ENCODE results near the gene ESRRA. TPM values are rescaled to one million over a fixed set of nuclear protein-coding genes. Genes with fewer than 3 reads are reported as not detected.
A peak's percentile ranks its signal among the peaks of the same experiment; 100 is the strongest.

The ESRRA gene
- total and polyA plus RNA-seq, 9 of the 15 experiments (the other 6 are each of a cell fraction or from before 2014, with no cell fraction given) = 0.27 to 89.7 (median 23.7) TPM

GRCh38 chr11:64305691-64306562, 603 bp downstream of the ESRRA start (continued):
- TF ChIP-seq FOXK1 (CRISPR knock-in tag; IDR thresholded peaks at IDR 0.05; ENCODE audit: borderline replicate concordance) (0 out of 2 replicates have a peak, but pooled peaks have one; percentile 61), KLF6 (CRISPR knock-in tag; IDR thresholded peaks at IDR 0.05; ENCODE audit: borderline replicate concordance) (peak; percentile 4; the same call in 1 of the 2 replicates), ZFP36 (IDR thresholded peaks at IDR 0.05; ENCODE audit: low read depth, low read length, partially characterized antibody) (no peak), RNF2 (IDR thresholded peaks at IDR 0.05) (peak; percentile 63; the same call in 1 of the 2 replicates), TAF1 (IDR thresholded peaks at IDR 0.05; ENCODE audit: control insufficient read depth, extremely low read depth, insufficient read depth, low read length, severe bottlenecking) (peak; percentile 58)

GRCh38 chr11:64306563-64306875, 1.2 kb downstream of the ESRRA start:
- Histone ChIP-seq H3K4me1 (replicated peaks in 1 of 2; ENCODE audit: control insufficient read depth in 2 of 2, insufficient read depth in 2 of 2, low read length in 2 of 2) (peaks cover 29 to 39% of the 10 kb centered on the region in 2 experiments), H2AFZ (ENCODE audit: low read depth, low read length) (peak overlapping the region; percentile 88; the same call in 1 of the 2 replicates), H3K36me3 (ENCODE audit: control insufficient read depth, insufficient read depth, low read length) (peaks cover 33% of the 10 kb centered on the region; the same call in 2 of the 3 replicates), H3K27ac (ENCODE audit: extremely low read depth, low read depth, low read length) (peak overlapping the region; percentile 96), H3K9ac (ENCODE audit: insufficient read depth in 1 of 2, low read depth in 2 of 2, low read length in 2 of 2) (peak overlapping the region; percentile 90 to 98), H3K79me2 (ENCODE audit: control insufficient read depth, insufficient read depth, low read length) (peaks cover 50% of the 10 kb centered on the region), H3K4me2 (ENCODE audit: insufficient read depth, low read length) (peak overlapping the region; percentile 100), H3K9me3 (replicated peaks; ENCODE audit: control insufficient read depth, insufficient read depth, low read depth, low read length) (no peaks in the 10 kb centered on the region), H4K20me1 (replicated peaks; ENCODE audit: control insufficient read depth, insufficient read depth, low read length) (no peaks in the 10 kb centered on the region; the same call in 1 of the 2 replicates), H3K27me3 (ENCODE audit: control insufficient read depth in 2 of 2, insufficient read depth in 2 of 2, low read length in 2 of 2) (no peaks in the 10 kb centered on the region), H3K9me1 (ENCODE audit: control insufficient read depth, insufficient read depth, low read length) (peaks cover 5% of the 10 kb centered on the region), H3K4me3 (peak overlapping the region; percentile 93)
- CTCF ChIA-PET (ENCODE audit: low intra/inter-chr PET ratio) = interaction anchor here (0.7 kb wide), 1 partner anchor 35 kb away, joined by 3 read pairs; no protein-coding TSS in a partner anchor
- POLR2A ChIA-PET = interaction anchor here (0.6 kb wide), 1 partner anchor 80 kb away, joined by 3 read pairs; the partner anchor contains the start of genes NUDT22 and TRPT1
- BruUV-seq (replicated peaks) = no TSS peak
- WGBS (ENCODE audit: insufficient coverage, low coverage, missing lambda C conversion rate) = 9% methylated on average over 9 of the region's 9 CpGs
- in situ Hi-C loops (cut with MboI) = no loop called here
- no peak for ATAC-seq
- no peak for DNase-seq (ENCODE audit: extremely low read depth in 1 of 4, low spot score in 3 of 4)
- no peak for FAIRE-seq
- intact Hi-C loops (cut with micrococcal nuclease) = loop anchor here (10.0 kb wide), 2 partner anchors 62 to 472 kb away; partner anchors contain the start of genes FKBP2, MARK2 and PPP1R14B
- TF ChIP-seq ZEB2 (IDR thresholded peaks at IDR 0.05) = no peak
- TF ChIP-seq ZNF589 (CRISPR knock-in tag; IDR thresholded peaks at IDR 0.05; ENCODE audit: low read depth) = no peak
- TF ChIP-seq RNF219 (CRISPR knock-in tag; IDR thresholded peaks at IDR 0.05) = no peak
- TF ChIP-seq EZH2 (IDR thresholded peaks at IDR 0.05; ENCODE audit: borderline replicate concordance, low read depth, low read length) = no peak
- TF ChIP-seq ELF4 (CRISPR knock-in tag; IDR thresholded peaks at IDR 0.05) = 0 out of 2 replicates have a peak, but pooled peaks have one; percentile 55
